Type B pancreatic cell (in vitro differentiated cells): ENCODE data around the gene SPATA1. TPM values are rescaled to one million over a fixed set of nuclear protein-coding genes. Genes with fewer than 3 reads are reported as not detected.

ENCODE experiments used
- DNase-seq: peaks from one replicate; pipeline ENCODE4 v3.0.0; 2021; ENCODE audit warnings: mixed read lengths; ENCODE audit not compliant: unreplicated experiment; ENCODE audit errors: extremely low spot score
- H3K27ac Mint-ChIP-seq: 2 replicates; pipeline ENCODE4 v1.8.0; 2021; ENCODE audit warnings: mild to moderate bottlenecking, mixed read lengths
- H3K27me3 Mint-ChIP-seq: 2 replicates; pipeline ENCODE4 v1.8.0; 2021; ENCODE audit warnings: mixed read lengths
- H3K36me3 Mint-ChIP-seq: 2 replicates; pipeline ENCODE4 v1.8.0; 2021; ENCODE audit warnings: mixed read lengths
- H3K4me1 Mint-ChIP-seq: one replicate; pipeline ENCODE4 v1.8.0; 2021; ENCODE audit warnings: mixed read lengths; ENCODE audit not compliant: unreplicated experiment
- H3K4me3 Mint-ChIP-seq: 2 replicates; pipeline ENCODE4 v1.8.0; 2021; ENCODE audit warnings: mild to moderate bottlenecking, mixed read lengths
- H3K9me3 Mint-ChIP-seq: 2 replicates; pipeline ENCODE4 v1.8.0; 2021; ENCODE audit warnings: mixed read lengths
- total RNA-seq: library from RNA; stranded (reverse); gene quantifications from 2 replicates; pipeline ENCODE4 v1.2.1, GENCODE V29; 2021; ENCODE audit warnings: low replicate concordance
- TF ChIP-seq, protein P1 (sequence below): fragments of 200-600 bp; sonication (generic); conservative IDR thresholded peaks from 2 replicates; pipeline ENCODE4 v1.5.0; 2021; ENCODE audit warnings: antibody characterized with exemption, mild to moderate bottlenecking

Gene SPATA1
- total RNA-seq, 1 donor from 2014 or later, result 1.8 TPM

DNA sequence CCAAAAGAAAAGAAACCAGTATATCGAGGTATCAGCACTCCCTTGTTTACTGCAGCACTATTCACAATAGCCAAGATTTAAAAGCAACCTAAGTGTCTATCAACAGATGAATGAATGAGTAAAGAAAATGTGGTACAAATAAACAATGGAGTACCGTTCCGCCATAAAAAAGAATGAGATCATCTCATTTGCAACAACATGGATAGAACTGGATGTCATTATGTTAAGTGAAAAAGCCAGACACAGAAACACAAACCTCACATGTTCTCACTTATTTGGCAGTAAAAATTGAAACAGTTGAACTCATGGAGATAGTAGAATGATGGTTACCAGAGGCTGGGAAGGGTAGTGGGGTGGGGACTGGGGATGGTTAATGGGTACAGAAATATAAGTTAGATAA is 4.5 kb downstream of the SPATA1 start:
- H3K36me3 Mint-ChIP-seq, result peaks cover 9% of the 10 kb centered on the region

DNA sequence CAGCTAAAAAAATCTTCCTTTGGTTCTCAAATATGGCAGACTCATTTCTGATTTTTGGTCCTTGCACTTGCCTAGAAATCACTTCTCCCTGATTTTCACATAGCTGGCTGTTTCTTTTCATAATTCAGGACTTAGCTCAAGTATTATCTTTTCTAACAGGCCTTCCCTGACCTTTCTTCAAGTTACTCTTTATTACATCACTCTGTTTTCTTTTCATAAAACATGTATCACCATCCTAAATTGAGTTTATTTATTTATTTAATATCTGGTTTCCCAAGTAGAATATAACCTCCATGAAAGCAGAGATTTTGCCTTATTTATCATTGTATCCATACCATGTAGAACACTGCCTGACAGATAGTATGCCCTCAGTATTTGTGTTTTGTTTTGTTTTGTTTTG is 18.4 kb downstream of the SPATA1 start:
- H3K4me3 Mint-ChIP-seq, result no peak overlapping the region
- no peaks in the 10 kb centered on the region for H3K27me3 Mint-ChIP-seq
- H3K9me3 Mint-ChIP-seq, result no peaks in the 10 kb centered on the region
- H3K27ac Mint-ChIP-seq, result no peak overlapping the region
- no peaks in the 10 kb centered on the region for H3K4me1 Mint-ChIP-seq
- H3K36me3 Mint-ChIP-seq, result no peaks in the 10 kb centered on the region
- DNase-seq, result no peak
- TF ChIP-seq, protein P1, sequence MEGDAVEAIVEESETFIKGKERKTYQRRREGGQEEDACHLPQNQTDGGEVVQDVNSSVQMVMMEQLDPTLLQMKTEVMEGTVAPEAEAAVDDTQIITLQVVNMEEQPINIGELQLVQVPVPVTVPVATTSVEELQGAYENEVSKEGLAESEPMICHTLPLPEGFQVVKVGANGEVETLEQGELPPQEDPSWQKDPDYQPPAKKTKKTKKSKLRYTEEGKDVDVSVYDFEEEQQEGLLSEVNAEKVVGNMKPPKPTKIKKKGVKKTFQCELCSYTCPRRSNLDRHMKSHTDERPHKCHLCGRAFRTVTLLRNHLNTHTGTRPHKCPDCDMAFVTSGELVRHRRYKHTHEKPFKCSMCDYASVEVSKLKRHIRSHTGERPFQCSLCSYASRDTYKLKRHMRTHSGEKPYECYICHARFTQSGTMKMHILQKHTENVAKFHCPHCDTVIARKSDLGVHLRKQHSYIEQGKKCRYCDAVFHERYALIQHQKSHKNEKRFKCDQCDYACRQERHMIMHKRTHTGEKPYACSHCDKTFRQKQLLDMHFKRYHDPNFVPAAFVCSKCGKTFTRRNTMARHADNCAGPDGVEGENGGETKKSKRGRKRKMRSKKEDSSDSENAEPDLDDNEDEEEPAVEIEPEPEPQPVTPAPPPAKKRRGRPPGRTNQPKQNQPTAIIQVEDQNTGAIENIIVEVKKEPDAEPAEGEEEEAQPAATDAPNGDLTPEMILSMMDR, result no peak

More for the DNA sequence above, 4.5 kb downstream of the SPATA1 start:
- no peak overlapping the region for H3K27ac Mint-ChIP-seq
- TF ChIP-seq, protein P1, result no peak
- peaks cover 12% of the 10 kb centered on the region for H3K9me3 Mint-ChIP-seq
- DNase-seq, result no peak
- no peak overlapping the region for H3K4me3 Mint-ChIP-seq
- H3K4me1 Mint-ChIP-seq, result peaks cover 3% of the 10 kb centered on the region
- no peaks in the 10 kb centered on the region for H3K27me3 Mint-ChIP-seq

DNA sequence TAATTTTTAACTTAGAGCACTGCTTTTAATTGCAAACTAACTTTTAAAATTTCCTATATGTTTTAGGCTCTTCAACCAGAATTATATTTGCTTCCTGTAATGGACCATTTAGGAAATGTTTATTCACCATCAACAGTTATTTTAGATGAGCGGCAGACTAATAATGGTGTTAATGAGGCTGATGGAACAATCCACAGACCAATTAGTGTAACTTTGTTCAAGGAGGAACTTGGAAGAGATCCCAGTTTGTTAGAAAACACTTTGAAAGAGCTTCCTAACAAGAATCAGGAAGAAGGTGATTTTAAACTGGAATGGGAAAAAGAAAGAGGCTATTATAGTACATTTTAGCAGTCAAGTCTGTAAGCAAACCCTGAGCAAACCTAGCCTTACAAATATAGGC is 19.6 kb downstream of the SPATA1 start:
- TF ChIP-seq, protein P1, result no peak
- Mint-ChIP-seq H3K27ac (no peak overlapping the region), H3K4me1 (no peaks in the 10 kb centered on the region), H3K4me3 (no peak overlapping the region), H3K9me3 (no peaks in the 10 kb centered on the region), H3K27me3 (no peaks in the 10 kb centered on the region), H3K36me3 (no peaks in the 10 kb centered on the region)
- DNase-seq, result no peak

DNA sequence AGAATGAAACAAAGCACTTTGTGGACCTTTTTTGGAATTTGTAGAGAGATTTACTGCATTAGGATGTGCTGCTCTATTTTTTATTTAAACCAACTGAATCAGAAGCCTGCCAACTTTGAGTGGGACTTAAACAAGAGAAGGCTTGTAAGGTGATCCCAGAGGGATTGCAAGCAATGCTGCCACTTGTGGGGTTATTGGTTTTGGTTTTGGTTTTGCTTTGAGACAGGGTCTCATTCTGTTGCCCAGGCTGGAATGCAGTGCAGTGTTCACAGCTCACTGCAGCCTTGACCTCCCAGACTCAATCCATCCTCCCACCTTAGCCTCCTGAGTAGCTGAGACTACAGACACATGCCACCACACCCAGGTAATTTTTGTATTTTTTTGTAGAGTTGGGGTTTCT is 32.4 kb downstream of the SPATA1 start:
- Mint-ChIP-seq H3K4me3 (no peak overlapping the region), H3K27ac (no peak overlapping the region), H3K36me3 (peaks cover 13% of the 10 kb centered on the region), H3K27me3 (no peaks in the 10 kb centered on the region), H3K9me3 (no peaks in the 10 kb centered on the region), H3K4me1 (no peaks in the 10 kb centered on the region)
- DNase-seq, result no peak
- TF ChIP-seq, protein P1, result no peak

DNA sequence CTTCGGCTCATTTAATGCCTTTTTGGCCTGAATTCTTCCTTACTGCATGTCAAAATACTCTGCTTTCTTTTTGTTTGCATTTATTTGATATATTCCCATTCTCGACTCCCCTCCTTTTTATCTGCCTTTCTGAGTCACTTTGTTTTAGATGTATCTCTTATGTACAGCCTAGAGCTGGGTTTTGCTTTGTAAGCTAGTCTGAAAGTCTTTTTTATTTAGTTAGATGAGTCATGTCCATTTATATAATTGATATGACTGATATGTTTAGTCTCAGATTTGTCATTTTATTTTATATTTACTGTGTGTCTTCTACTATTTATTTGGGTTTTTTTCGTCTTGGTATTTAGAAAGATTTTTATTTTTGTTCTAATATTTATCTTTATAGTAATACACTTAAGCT is 33.8 kb downstream of the SPATA1 start:
- H3K4me3 Mint-ChIP-seq, result no peak overlapping the region
- no peaks in the 10 kb centered on the region for H3K4me1 Mint-ChIP-seq
- no peaks in the 10 kb centered on the region for H3K27me3 Mint-ChIP-seq
- TF ChIP-seq, protein P1, result no peak
- H3K27ac Mint-ChIP-seq, result no peak overlapping the region
- H3K36me3 Mint-ChIP-seq, result peaks cover 13% of the 10 kb centered on the region
- no peaks in the 10 kb centered on the region for H3K9me3 Mint-ChIP-seq
- DNase-seq, result no peak

DNA sequence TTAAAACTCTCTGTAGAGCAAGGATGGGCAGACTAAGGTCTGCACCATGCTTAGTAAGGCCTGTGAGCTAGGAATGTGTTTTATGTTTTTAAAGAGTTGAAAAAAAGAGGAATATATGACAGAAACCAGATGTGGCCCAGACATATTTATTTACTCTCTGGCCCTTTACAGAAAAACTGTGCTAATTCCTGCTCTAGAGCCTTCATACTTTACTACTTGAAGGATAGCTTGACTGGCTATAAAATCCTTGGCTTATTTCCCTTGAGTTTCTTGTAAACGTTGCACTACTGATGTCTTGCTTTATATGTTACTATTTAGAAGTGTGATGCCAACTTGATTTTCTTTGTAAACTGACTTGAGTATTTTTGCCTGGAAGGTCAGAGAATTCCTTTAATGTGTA is 34.6 kb downstream of the SPATA1 start:
- no peak overlapping the region for H3K4me3 Mint-ChIP-seq
- H3K4me1 Mint-ChIP-seq, result no peaks in the 10 kb centered on the region
- no peak for DNase-seq
- H3K27me3 Mint-ChIP-seq, result no peaks in the 10 kb centered on the region
- TF ChIP-seq, protein P1, result no peak
- peaks cover 11% of the 10 kb centered on the region for H3K36me3 Mint-ChIP-seq
- no peak overlapping the region for H3K27ac Mint-ChIP-seq
- no peaks in the 10 kb centered on the region for H3K9me3 Mint-ChIP-seq
